LHCN-M2 (cell line): ENCODE measurements around the gene CLDN4. TPM values are rescaled to one million over a fixed set of nuclear protein-coding genes. Genes with fewer than 3 reads are reported as not detected.

Experiments used
- DNase-seq: peaks from one replicate; pipeline ENCODE4 v3.0.0-alpha.2; 2012; ENCODE audit warnings: low read depth
- total RNA-seq: library from RNA; depleted of rRNA; stranded (reverse); fragments of >200 nt; gene quantifications from 2 replicates; pipeline ENCODE4 v1.2.3, GENCODE V29; 2014; rRNA removed

CLDN4 gene
- total RNA-seq, 1 experiment from 2014 or later: 0.17 TPM

- DNase-seq: no peak
These were observed 40.6 kb downstream of the CLDN4 start for GRCh38 chr7:73871163-73872011.

- DNase-seq: no peak
These were observed 41.5 kb downstream of the CLDN4 start for GRCh38 chr7:73872056-73872908.

GRCh38 chr7:73876361-73876760, 45.6 kb downstream of the CLDN4 start:
- DNase-seq: no peak

GRCh38 chr7:73876973-73877372, 46.2 kb downstream of the CLDN4 start:
- no peak for DNase-seq

GRCh38 chr7:73879977-73880681, 49.3 kb downstream of the CLDN4 start:
- DNase-seq: no peak

- no peak for DNase-seq
These were observed 50.0 kb downstream of the CLDN4 start for GRCh38 chr7:73880755-73881328.

GRCh38 chr7:73881352-73882046, 50.7 kb downstream of the CLDN4 start:
- no peak for DNase-seq

- DNase-seq: no peak
These were observed 51.2 kb downstream of the CLDN4 start for GRCh38 chr7:73882047-73882402.

Other genes with a start within 250 kb of the CLDN4 start
- gene MLXIPL, start 206.5 kb upstream of the CLDN4 start, total RNA-seq: 0.13 and 0.63 TPM in 2 replicates
- 6.1 and 6.9 TPM in 2 replicates for gene VPS37D, start 163.2 kb upstream of the CLDN4 start, total RNA-seq
- gene DNAJC30, start 147.5 kb upstream of the CLDN4 start, total RNA-seq: 3.9 and 5.5 TPM in 2 replicates
- 69.3 and 82.6 TPM in 2 replicates for gene BUD23, start 147.4 kb upstream of the CLDN4 start, total RNA-seq
- 80.0 and 100 TPM in 2 replicates for gene STX1A, start 111.3 kb upstream of the CLDN4 start, total RNA-seq
- gene ABHD11, start 92.2 kb upstream of the CLDN4 start, total RNA-seq: 34.5 and 40.1 TPM in 2 replicates
- gene CLDN3, start 60.7 kb upstream of the CLDN4 start, total RNA-seq: not detected in 2 replicates
- gene METTL27, start 11.5 kb downstream of the CLDN4 start, total RNA-seq: 3.2 and 5.7 TPM in 2 replicates
- not detected in 2 replicates for gene TMEM270, start 30.2 kb downstream of the CLDN4 start, total RNA-seq
- gene ELN, start 197.2 kb downstream of the CLDN4 start, total RNA-seq: 2.1 and 3.3 TPM in 2 replicates